Measurements from ENCODE around the gene TMEM30B. TPM values are rescaled to one million over a fixed set of nuclear protein-coding genes. Genes with fewer than 3 reads are reported as not detected.

Gene TMEM30B
- total and polyA plus RNA-seq, 9 of the 15 experiments (the other 6 are each of a cell fraction or from before 2014, with no cell fraction given): 0.04 TPM; not detected in 8

DNA sequence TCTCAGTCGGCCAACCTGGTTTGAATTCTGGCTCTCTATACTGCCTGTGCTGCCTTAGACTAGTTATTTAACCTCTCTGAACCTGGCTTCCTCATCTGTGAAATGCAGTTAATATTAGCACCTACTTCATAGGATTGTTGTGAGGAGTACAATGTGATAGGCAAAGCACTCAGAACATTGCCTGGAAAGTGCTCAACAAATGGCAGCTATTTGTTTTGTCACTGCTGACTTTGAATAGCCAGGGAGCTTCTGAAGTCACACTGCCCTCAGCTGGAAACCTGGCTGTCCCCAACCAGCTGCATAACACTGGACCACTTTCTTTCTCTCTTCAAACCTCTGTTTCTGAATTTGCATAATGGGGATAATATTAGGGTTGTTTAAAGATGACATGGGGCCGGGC is 9.6 kb downstream of the TMEM30B start:
- no peaks in the 10 kb centered on the region for H3K36me3 ChIP-seq (ENCODE audit: control insufficient read depth, insufficient read depth, low read length)
- FAIRE-seq: no peak
- no peak overlapping the region for H3K9ac ChIP-seq (ENCODE audit: insufficient read depth in 1 of 2, low read depth in 2 of 2, low read length in 2 of 2)
- no peaks in the 10 kb centered on the region for H3K9me1 ChIP-seq (ENCODE audit: control insufficient read depth, insufficient read depth, low read length)
- H4K20me1 ChIP-seq (replicated peaks; ENCODE audit: control insufficient read depth, insufficient read depth, low read length): no peaks in the 10 kb centered on the region
- no peak overlapping the region for H3K4me3 ChIP-seq
- DNase-seq (ENCODE audit: extremely low read depth in 1 of 4, low spot score in 3 of 4): no peak
- in situ Hi-C loops (cut with MboI) (no loop called here), intact Hi-C loops (cut with micrococcal nuclease) (no loop called here)
- no peak for ATAC-seq
- H2AFZ ChIP-seq (ENCODE audit: low read depth, low read length): no peak overlapping the region
- H3K9me3 ChIP-seq (replicated peaks; ENCODE audit: control insufficient read depth, insufficient read depth, low read depth, low read length): no peaks in the 10 kb centered on the region
- BruUV-seq (replicated peaks): no TSS peak
- 0% methylated on average over 1 of the region's 2 CpGs for WGBS (ENCODE audit: insufficient coverage, low coverage, missing lambda C conversion rate)
- ChIA-PET POLR2A (interaction anchor here (0.7 kb wide), 1 partner anchor 958 kb away, joined by 3 read pairs; no protein-coding TSS in a partner anchor), CTCF (ENCODE audit: low intra/inter-chr PET ratio) (no interaction called here)
- no peak overlapping the region for H3K27ac ChIP-seq (ENCODE audit: extremely low read depth, low read depth, low read length)
- H3K79me2 ChIP-seq (ENCODE audit: control insufficient read depth, insufficient read depth, low read length): no peaks in the 10 kb centered on the region
- H3K4me2 ChIP-seq (ENCODE audit: insufficient read depth, low read length): no peak overlapping the region
- peaks cover 0 to 7% of the 10 kb centered on the region in 2 experiments; a peak in 2 of 5 replicates for H3K27me3 ChIP-seq (ENCODE audit: control insufficient read depth in 2 of 2, insufficient read depth in 2 of 2, low read length in 2 of 2)
- no peaks in the 10 kb centered on the region for H3K4me1 ChIP-seq (replicated peaks in 1 of 2; ENCODE audit: control insufficient read depth in 2 of 2, insufficient read depth in 2 of 2, low read length in 2 of 2)
- TF ChIP-seq, protein P1, sequence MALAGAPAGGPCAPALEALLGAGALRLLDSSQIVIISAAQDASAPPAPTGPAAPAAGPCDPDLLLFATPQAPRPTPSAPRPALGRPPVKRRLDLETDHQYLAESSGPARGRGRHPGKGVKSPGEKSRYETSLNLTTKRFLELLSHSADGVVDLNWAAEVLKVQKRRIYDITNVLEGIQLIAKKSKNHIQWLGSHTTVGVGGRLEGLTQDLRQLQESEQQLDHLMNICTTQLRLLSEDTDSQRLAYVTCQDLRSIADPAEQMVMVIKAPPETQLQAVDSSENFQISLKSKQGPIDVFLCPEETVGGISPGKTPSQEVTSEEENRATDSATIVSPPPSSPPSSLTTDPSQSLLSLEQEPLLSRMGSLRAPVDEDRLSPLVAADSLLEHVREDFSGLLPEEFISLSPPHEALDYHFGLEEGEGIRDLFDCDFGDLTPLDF (CRISPR knock-in tag; IDR thresholded peaks at IDR 0.05): no peak
- TF ChIP-seq TRIM28 (IDR thresholded peaks at IDR 0.05) (no peak), ZBTB1 (CRISPR knock-in tag; IDR thresholded peaks at IDR 0.05; ENCODE audit: borderline replicate concordance, low read depth) (no peak), TAF9B (IDR thresholded peaks at IDR 0.05; ENCODE audit: partially characterized antibody) (no peak), STAT5B (CRISPR knock-in tag; IDR thresholded peaks at IDR 0.05) (no peak), SLC30A9 (CRISPR knock-in tag; IDR thresholded peaks at IDR 0.05) (no peak), SIN3B (IDR thresholded peaks at IDR 0.05; ENCODE audit: low read depth) (no peak), SRSF3 (IDR thresholded peaks at IDR 0.05; ENCODE audit: insufficient read depth, low read length) (no peak), HEY1 (CRISPR knock-in tag; IDR thresholded peaks at IDR 0.05; ENCODE audit: borderline replicate concordance) (no peak)
- TF ChIP-seq, protein P2, sequence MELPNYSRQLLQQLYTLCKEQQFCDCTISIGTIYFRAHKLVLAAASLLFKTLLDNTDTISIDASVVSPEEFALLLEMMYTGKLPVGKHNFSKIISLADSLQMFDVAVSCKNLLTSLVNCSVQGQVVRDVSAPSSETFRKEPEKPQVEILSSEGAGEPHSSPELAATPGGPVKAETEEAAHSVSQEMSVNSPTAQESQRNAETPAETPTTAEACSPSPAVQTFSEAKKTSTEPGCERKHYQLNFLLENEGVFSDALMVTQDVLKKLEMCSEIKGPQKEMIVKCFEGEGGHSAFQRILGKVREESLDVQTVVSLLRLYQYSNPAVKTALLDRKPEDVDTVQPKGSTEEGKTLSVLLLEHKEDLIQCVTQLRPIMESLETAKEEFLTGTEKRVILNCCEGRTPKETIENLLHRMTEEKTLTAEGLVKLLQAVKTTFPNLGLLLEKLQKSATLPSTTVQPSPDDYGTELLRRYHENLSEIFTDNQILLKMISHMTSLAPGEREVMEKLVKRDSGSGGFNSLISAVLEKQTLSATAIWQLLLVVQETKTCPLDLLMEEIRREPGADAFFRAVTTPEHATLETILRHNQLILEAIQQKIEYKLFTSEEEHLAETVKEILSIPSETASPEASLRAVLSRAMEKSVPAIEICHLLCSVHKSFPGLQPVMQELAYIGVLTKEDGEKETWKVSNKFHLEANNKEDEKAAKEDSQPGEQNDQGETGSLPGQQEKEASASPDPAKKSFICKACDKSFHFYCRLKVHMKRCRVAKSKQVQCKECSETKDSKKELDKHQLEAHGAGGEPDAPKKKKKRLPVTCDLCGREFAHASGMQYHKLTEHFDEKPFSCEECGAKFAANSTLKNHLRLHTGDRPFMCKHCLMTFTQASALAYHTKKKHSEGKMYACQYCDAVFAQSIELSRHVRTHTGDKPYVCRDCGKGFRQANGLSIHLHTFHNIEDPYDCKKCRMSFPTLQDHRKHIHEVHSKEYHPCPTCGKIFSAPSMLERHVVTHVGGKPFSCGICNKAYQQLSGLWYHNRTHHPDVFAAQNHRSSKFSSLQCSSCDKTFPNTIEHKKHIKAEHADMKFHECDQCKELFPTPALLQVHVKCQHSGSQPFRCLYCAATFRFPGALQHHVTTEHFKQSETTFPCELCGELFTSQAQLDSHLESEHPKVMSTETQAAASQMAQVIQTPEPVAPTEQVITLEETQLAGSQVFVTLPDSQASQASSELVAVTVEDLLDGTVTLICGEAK (IDR thresholded peaks at IDR 0.05): no peak
- TF ChIP-seq, protein P2 (CRISPR knock-in tag; IDR thresholded peaks at IDR 0.05): no peak
- TF ChIP-seq, protein P3, sequence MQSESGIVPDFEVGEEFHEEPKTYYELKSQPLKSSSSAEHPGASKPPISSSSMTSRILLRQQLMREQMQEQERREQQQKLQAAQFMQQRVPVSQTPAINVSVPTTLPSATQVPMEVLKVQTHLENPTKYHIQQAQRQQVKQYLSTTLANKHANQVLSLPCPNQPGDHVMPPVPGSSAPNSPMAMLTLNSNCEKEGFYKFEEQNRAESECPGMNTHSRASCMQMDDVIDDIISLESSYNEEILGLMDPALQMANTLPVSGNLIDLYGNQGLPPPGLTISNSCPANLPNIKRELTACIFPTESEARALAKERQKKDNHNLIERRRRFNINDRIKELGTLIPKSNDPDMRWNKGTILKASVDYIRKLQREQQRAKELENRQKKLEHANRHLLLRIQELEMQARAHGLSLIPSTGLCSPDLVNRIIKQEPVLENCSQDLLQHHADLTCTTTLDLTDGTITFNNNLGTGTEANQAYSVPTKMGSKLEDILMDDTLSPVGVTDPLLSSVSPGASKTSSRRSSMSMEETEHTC (IDR thresholded peaks at IDR 0.05): no peak

All from K562 (cell line).